Measurements from ENCODE around the gene PCCA. TPM values are rescaled to one million over a fixed set of nuclear protein-coding genes. Genes with fewer than 3 reads are reported as not detected.

Gene PCCA
- total and polyA plus RNA-seq, 2 donors (not counting 1 experiment from before 2014, with no cell fraction given), result 11.2 to 73.0 TPM

- H3K9ac ChIP-seq (ENCODE audit: insufficient read depth, low read length), result no peak overlapping the region
- no peak overlapping the region for H3K4me3 ChIP-seq (replicated peaks in 1 of 4; ENCODE audit: control extremely low read depth in 1 of 4, insufficient read depth in 1 of 4, low read depth in 3 of 4, low read length in 4 of 4)
- H3K9me3 ChIP-seq (ENCODE audit: control insufficient read depth, insufficient read depth, low read depth, low read length), result no peaks in the 10 kb centered on the region
- no peaks in the 10 kb centered on the region for H3K36me3 ChIP-seq (ENCODE audit: control insufficient read depth, insufficient read depth, low read length)
- no peak overlapping the region for H3K27ac ChIP-seq (ENCODE audit: insufficient read depth, low read length)
- no peak overlapping the region for H3K4me2 ChIP-seq (ENCODE audit: extremely low read depth, insufficient read depth, low read length)
- H2AFZ ChIP-seq (ENCODE audit: low read length), result no peak overlapping the region
- H3K27me3 ChIP-seq (ENCODE audit: control insufficient read depth, insufficient read depth, low read length), result no peaks in the 10 kb centered on the region
- no peak for DNase-seq (ENCODE audit: low read depth in 2 of 2)
- TF ChIP-seq CTCF (conservative IDR thresholded peaks at IDR 0.05 in 1 of 2, IDR thresholded peaks at IDR 0.05 in 1 of 2; ENCODE audit: low read depth in 1 of 2, low read length in 2 of 2) (no peak), EZH2 (IDR thresholded peaks at IDR 0.05; ENCODE audit: low read length, missing control alignments) (no peak)
- H3K4me1 ChIP-seq (ENCODE audit: control insufficient read depth, extremely low read depth, insufficient read depth, low read length), result peaks cover 4% of the 10 kb centered on the region
- H4K20me1 ChIP-seq (ENCODE audit: control insufficient read depth, extremely low read depth, insufficient read depth, low read length), result no peaks in the 10 kb centered on the region
- H3K79me2 ChIP-seq (ENCODE audit: control insufficient read depth, insufficient read depth, low read length), result no peaks in the 10 kb centered on the region
Measured at GRCh38 chr13:100540621-100541020, 451.7 kb downstream of the PCCA start.

GRCh38 chr13:100541897-100542825 is 453.3 kb downstream of the PCCA start:
- Histone ChIP-seq H3K36me3 (ENCODE audit: control insufficient read depth, insufficient read depth, low read length) (no peaks in the 10 kb centered on the region), H3K4me3 (replicated peaks in 1 of 4; ENCODE audit: control extremely low read depth in 1 of 4, insufficient read depth in 1 of 4, low read depth in 3 of 4, low read length in 4 of 4) (no peak overlapping the region), H2AFZ (ENCODE audit: low read length) (no peak overlapping the region), H4K20me1 (ENCODE audit: control insufficient read depth, extremely low read depth, insufficient read depth, low read length) (no peaks in the 10 kb centered on the region), H3K4me2 (ENCODE audit: extremely low read depth, insufficient read depth, low read length) (no peak overlapping the region), H3K79me2 (ENCODE audit: control insufficient read depth, insufficient read depth, low read length) (no peaks in the 10 kb centered on the region), H3K27ac (ENCODE audit: insufficient read depth, low read length) (no peak overlapping the region), H3K9ac (ENCODE audit: insufficient read depth, low read length) (no peak overlapping the region), H3K9me3 (ENCODE audit: control insufficient read depth, insufficient read depth, low read depth, low read length) (no peaks in the 10 kb centered on the region), H3K4me1 (ENCODE audit: control insufficient read depth, extremely low read depth, insufficient read depth, low read length) (peaks cover 4% of the 10 kb centered on the region), H3K27me3 (ENCODE audit: control insufficient read depth, insufficient read depth, low read length) (no peaks in the 10 kb centered on the region)
- DNase-seq (ENCODE audit: low read depth in 2 of 2), result no peak
- TF ChIP-seq EZH2 (IDR thresholded peaks at IDR 0.05; ENCODE audit: low read length, missing control alignments), result no peak
- no peak for TF ChIP-seq CTCF (conservative IDR thresholded peaks at IDR 0.05 in 1 of 2, IDR thresholded peaks at IDR 0.05 in 1 of 2; ENCODE audit: low read depth in 1 of 2, low read length in 2 of 2)

- H3K79me2 ChIP-seq (ENCODE audit: control insufficient read depth, insufficient read depth, low read length), result no peaks in the 10 kb centered on the region
- H3K9me3 ChIP-seq (ENCODE audit: control insufficient read depth, insufficient read depth, low read depth, low read length), result no peaks in the 10 kb centered on the region
- H3K4me1 ChIP-seq (ENCODE audit: control insufficient read depth, extremely low read depth, insufficient read depth, low read length), result peaks cover 4% of the 10 kb centered on the region
- no peaks in the 10 kb centered on the region for H3K27me3 ChIP-seq (ENCODE audit: control insufficient read depth, insufficient read depth, low read length)
- H3K36me3 ChIP-seq (ENCODE audit: control insufficient read depth, insufficient read depth, low read length), result no peaks in the 10 kb centered on the region
- no peaks in the 10 kb centered on the region for H4K20me1 ChIP-seq (ENCODE audit: control insufficient read depth, extremely low read depth, insufficient read depth, low read length)
- DNase-seq (ENCODE audit: low read depth in 2 of 2), result peak; percentile 29 to 76
- no peak overlapping the region for H3K4me3 ChIP-seq (replicated peaks in 1 of 4; ENCODE audit: control extremely low read depth in 1 of 4, insufficient read depth in 1 of 4, low read depth in 3 of 4, low read length in 4 of 4)
- no peak overlapping the region for H3K4me2 ChIP-seq (ENCODE audit: extremely low read depth, insufficient read depth, low read length)
- H2AFZ ChIP-seq (ENCODE audit: low read length), result no peak overlapping the region
- no peak overlapping the region for H3K9ac ChIP-seq (ENCODE audit: insufficient read depth, low read length)
- TF ChIP-seq EZH2 (IDR thresholded peaks at IDR 0.05; ENCODE audit: low read length, missing control alignments) (no peak), CTCF (conservative IDR thresholded peaks at IDR 0.05 in 1 of 2, IDR thresholded peaks at IDR 0.05 in 1 of 2; ENCODE audit: low read depth in 1 of 2, low read length in 2 of 2) (peak; percentile 34 to 54)
- H3K27ac ChIP-seq (ENCODE audit: insufficient read depth, low read length), result no peak overlapping the region
Measured at GRCh38 chr13:100542826-100543156, 453.9 kb downstream of the PCCA start.
